Measurements from ENCODE around the gene PRLR.
"Not testable (repeated sequence)": the region's sequence is repeated elsewhere in the genome, so short reads cannot be mapped to it uniquely, and the experiment has no call there.

PRLR gene

GRCh38 chr5:35194635-35195471, 35.4 kb downstream of the PRLR start:
- DNase-seq = no peak

DNA sequence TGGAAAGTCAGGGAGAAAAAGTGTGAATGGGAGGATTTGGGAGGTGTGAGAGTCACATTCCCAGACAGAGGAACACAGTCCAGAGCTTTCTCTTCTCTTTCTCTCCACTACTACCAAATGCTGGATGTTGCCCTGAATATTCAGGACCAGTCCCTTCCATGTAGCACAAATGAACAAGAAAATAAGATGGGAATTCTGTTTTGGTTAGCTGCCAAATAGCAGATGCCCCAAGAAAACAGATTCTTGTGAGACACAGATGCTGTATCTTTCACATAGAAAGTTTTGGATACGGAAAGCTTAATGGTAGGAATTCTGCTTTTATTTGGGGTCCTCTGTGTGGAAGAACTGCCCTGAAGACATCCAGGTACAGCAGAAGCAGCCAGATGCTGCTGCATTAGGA, 37.8 kb downstream of the PRLR start:
- DNase-seq = no peak

GRCh38 chr5:35189801-35190200, 40.5 kb downstream of the PRLR start:
- not testable (repeated sequence) for DNase-seq

DNA sequence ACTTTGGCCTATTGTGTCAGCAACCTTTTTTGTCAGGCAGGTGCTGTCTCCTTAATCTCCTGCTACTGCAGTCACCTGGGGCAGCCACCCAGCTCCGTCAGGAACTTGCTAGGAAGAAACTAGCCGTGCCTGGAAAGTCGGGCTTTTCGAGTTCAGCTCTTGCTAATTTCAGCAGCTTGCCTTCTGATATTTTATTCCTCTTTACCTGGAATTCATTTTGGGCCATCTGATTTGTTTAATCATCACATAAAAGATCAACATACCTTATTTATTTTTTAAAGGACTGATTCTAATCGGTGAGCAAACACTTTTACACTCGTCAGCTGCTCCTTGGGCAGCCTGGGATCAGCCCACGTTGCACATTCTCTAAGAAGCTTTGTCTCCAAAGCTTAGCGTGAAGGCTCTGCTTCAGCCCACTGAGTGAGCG, 42.2 kb downstream of the PRLR start:
- DNase-seq = no peak

DNA sequence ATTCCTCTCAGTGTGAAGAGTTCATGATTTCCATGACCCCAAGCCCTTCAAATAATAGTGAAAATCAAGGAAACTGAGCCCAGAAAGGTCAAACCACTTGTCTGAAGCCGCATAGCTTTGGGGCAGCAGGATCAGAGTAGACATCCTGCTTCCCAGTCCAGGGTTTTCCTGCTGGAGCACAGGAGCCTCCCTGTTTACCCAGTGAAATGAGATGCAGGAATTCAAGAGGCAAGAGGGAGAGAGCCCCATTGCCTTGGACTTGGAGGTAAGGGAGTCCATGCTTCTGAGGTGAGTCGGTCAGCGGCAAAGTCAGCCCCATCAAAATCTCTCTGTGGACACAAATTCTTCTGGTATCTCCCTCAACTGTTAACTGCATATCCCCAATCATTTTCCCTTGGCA, 42.7 kb downstream of the PRLR start:
- not testable (repeated sequence) for DNase-seq

DNA sequence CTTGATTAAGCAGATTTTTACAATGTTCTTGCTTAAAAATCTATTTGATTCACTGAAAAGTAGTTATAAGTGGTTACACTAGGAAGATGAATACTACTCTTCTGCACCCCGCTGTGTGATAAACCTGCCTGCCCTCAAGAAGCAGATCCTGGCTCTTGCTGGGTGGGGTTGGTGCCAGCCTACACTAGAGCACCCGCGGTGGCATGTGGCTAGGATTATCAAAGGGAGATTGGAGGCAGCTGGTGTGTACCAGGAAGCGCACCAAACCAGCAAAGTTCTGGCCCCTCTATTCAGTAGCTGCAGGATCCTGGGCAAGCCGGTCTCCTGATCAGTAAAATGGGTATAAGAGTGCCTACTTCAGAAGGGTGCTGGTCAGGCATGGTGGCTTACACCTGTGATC, 43.5 kb downstream of the PRLR start:
- no peak for DNase-seq

DNA sequence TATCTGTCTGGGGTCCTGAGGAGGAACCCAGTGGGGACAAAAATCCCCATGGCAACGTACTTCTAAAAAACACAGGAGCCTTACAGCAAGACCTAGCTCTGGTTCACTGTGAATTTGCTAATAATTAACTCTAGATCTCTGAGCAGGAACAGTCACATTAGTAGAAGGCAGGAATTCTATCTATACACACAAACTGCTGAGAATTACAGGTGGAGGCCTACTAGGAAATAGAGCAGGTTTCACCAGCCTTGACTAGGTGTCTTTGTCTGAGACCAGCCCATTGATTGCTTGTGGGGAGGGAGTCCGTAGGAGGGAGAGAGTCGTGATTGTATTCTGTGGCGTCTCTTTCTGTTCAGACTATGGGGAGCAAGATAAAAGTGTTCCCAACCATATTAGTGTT, 44.8 kb downstream of the PRLR start:
- no peak for DNase-seq

DNA sequence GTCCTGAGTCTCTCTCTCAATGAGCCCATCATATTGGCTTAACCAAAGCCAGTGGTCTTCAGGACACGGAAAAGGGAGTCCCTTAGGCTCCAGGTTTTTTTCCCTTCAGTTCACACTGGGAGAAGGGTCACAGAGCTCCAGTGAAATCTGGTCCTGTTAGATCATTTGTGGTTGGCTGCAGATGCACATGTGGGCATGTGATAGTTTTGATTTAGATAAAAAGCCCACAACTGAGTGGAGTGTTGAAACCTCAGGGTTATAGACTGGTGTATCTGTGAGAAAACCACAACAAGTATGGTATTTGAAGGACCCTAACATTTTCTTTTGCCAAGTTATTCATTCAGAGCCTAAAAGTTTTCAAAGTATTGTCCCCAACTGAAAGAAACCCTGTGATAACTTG, 46.7 kb downstream of the PRLR start:
- DNase-seq = no peak

DNA sequence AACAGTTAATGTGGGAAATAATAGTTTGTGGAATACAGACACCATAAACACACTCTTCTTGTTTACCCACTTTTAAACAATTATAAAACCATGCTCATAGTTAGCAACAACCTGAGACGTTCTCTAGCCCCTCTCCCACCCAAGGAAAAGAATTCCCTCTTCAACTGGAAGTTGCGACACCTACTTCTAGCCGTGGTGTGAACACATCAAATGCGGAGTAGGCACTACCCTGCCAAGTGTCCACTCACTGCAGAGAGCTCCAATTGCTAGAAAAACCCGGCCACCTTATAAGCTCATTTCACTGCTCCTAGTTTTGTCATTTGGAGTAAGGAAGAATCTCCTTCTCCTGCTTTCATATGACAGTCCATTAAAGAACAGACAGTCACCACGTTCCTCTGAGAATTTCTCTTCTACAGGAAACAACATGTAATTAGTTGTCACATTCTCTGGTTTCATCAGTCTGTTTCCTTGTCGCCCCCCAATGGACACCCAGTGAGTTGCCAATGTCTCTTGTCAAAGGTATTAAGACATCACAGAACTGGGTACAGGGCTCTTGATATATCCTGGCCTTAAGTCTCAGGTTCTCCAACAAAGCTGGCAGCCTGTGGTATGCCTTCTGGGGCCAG, 47.3 kb downstream of the PRLR start:
- DNase-seq = no peak

DNA sequence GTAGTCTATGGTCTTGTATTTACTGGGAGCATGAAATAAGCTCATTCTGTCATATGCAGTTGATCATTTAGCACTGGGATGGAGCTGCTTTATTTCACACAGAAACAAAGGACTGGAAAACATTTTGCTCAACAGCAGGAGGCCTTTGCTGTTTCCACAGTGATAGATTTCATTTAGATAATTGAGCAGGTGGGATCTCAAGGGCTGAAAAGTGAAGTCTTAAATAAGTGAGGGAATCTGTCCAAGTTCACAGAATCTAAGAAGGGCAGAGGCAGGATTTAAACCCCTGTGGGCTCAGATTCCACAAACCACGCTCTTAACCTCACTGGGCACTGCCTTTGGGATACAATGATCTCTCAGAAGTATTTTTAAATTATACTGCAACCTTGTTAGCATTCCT, 47.8 kb downstream of the PRLR start:
- no peak for DNase-seq

DNA sequence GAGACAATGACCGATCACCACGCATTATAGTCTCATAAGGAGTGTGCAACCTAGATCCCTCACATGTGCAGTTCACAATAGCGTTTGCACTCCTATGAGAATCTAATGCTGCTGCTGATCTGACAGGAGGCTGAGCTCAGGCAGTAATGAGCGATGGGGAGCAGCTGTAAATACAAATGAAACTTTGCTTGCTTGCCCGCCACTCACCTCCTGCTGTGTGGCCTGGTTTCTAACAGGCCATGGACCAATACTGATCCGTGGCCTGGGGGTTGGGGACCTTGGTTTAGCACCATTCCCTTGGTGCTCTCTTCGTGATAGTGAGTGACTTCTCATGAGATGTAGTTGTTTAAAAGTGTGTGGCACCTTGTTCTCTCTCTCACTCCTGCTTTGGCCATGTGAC, 50.2 kb downstream of the PRLR start:
- DNase-seq = no peak

DNA sequence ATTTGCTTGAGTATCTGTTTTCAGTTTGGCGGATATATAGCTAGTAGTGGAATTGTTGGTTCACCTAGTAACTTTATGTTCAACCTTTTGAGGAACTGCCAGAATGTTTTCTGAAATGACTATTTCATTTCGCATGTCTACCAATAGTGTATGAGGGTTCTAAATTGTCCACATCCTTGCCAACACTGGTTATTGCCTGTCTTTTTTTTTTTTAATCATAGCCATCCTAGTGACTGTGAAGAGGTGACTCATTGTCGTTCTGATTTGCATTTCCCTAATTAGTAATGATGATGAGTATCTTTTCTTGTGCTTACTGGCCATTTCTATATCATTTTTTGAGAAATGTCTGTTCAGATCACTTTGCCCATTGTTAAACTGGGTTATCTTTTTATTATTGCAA, 52.5 kb downstream of the PRLR start:
- DNase-seq = no peak

GRCh38 chr5:35172533-35172932, 57.8 kb downstream of the PRLR start:
- DNase-seq = no peak

- DNase-seq = no peak
Measured at GRCh38 chr5:35171991-35172390, 58.3 kb downstream of the PRLR start.

- no peak for DNase-seq
Measured at GRCh38 chr5:35171078-35171477, 59.2 kb downstream of the PRLR start.

DNA sequence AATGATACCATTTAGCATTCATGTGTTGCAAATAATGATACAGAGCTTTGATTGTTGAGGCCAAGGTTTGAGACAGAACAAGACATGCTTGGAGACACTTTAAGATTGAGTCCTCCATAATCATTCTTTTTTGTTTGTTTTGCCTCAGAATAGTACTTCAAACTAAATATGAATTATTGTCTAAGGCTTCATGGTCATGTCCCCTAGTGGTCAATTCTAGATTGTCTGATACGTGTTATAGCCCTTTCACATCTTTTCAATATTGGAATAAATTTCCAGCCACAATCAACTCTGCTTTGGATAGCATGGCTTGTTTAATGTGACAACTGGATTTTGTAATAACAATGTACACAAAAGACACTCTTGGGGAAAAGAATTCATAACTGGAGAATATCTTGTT, 64.2 kb downstream of the PRLR start:
- DNase-seq = no peak

DNA sequence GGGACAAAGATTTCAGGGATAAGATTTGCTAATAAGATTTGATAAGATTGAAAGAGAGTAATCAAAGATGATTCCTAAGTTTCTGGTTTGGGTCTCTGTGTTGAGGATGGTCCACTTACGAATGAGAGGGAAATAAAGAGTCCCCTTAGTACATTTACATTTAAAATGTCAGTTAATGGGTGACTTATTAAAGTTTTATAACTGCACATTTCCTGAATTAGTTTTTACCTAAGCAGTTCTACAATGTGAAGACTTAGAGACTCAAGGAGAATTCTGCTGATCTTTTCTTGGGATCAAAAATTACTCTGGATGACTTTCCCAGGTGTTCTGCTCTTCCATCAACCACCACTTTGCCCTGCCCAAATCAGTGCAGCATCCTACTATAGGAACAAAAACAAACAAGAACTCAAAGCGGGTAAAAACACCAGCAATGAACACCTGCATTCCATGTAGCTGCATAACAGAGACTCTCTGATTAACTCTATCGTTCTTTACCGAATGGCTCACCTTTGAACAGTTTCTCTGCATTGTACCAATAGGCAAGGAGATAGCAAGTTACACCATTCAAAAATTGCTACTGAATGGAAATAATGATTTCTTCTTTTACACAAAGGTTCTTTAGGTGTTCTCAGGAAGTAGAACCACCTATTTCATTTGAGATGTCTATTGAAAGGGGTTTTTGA, 65.3 kb downstream of the PRLR start:
- DNase-seq = no peak

DNA sequence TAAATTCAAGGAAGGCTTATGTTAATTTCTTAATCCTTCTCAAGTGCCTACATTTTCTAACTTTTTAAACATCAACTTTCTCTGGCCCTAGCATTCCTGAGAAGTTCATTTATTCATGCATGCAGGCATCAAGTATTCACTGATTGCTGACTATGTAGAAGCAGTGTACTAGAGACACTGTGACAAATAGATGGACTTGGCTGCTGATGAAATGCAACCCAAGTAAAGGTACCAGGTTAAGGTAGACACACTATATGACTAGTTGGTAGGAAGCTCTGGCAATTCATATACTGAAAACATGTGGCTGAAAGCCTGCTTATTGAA, 66.6 kb downstream of the PRLR start:
- DNase-seq = no peak

DNA sequence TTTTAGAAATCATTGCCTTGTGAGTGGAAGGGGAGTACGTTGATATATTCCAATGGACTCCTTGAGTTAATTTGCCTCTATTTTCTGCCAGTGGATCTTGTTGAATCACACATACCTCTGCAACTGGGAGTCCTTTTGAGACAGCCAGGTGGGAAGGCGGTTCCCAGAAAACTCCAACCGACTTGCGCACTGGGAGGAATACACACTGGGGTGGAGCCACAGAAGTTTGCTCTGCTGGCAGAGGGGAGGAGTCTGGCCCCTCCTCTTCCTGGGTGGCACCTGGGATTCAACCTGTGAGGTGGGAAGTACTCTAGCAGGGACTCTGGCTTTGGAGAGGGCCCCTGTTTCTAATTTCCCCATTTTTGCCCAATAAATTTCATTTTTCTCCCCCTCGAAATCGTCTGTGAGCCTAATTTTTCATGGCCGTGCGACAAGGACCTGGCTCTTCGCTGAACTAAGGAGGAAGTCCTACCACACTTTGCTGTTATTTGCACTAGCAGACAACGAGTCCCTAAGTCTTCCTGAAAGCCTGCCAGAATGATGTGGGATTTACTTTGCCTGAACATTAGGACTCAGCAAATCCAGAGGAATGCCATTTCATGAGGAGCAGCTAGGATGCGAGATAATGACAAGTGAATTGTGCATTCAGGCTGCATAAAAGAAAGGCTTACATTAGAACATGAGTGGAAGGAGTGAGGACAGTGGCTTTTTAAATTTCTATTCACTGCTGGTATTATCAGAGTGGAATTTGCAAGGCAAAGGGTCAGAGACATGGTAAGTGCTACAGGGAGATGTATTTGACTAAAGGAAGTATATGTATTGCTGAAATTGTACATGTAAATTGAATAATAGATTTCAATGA, 67.2 kb downstream of the PRLR start:
- DNase-seq = no peak

GRCh38 chr5:35161652-35162273, 68.5 kb downstream of the PRLR start:
- no peak for DNase-seq

- DNase-seq = peak; percentile 78
Measured at GRCh38 chr5:35160486-35161116, 69.7 kb downstream of the PRLR start.

DNA sequence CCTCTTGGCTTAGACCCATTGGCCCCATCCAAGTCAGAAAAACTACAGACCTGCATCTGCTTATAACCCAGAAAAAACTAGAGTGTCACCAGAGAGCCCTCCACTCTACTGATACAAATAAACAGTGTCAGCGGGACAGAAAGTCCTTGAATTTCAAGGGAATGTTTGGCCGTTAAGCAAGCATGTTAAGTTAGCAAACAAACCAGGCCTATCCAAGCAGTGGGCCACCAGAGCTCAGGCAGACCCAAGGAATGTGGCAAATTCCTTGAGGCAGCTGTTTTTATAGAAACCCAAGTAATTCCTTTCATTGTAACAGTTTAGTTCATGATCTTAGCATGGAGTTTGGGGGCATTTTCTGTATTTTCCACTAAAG, 70.9 kb downstream of the PRLR start:
- DNase-seq = no peak
